Stimulated activated CD8-positive, alpha-beta memory T cell treated with anti-CD3 and anti-CD28 coated beads, Interleukin-12 subunit alpha, Interleukin-12 subunit beta, amount 100 ng/mL, for 1 hour (primary cell): Measurements from ENCODE around the gene ENDOG.
A peak's percentile ranks its signal among the peaks of the same experiment; 100 is the strongest.
"Not testable (repeated sequence)": the region's sequence is repeated elsewhere in the genome, so short reads cannot be mapped to it uniquely, and the experiment has no call there.

Experiments used
- DNase-seq: peaks from one replicate; pipeline ENCODE4 v3.0.0-alpha.2; 2020; ENCODE audit warnings: low read depth

The ENDOG gene

DNA sequence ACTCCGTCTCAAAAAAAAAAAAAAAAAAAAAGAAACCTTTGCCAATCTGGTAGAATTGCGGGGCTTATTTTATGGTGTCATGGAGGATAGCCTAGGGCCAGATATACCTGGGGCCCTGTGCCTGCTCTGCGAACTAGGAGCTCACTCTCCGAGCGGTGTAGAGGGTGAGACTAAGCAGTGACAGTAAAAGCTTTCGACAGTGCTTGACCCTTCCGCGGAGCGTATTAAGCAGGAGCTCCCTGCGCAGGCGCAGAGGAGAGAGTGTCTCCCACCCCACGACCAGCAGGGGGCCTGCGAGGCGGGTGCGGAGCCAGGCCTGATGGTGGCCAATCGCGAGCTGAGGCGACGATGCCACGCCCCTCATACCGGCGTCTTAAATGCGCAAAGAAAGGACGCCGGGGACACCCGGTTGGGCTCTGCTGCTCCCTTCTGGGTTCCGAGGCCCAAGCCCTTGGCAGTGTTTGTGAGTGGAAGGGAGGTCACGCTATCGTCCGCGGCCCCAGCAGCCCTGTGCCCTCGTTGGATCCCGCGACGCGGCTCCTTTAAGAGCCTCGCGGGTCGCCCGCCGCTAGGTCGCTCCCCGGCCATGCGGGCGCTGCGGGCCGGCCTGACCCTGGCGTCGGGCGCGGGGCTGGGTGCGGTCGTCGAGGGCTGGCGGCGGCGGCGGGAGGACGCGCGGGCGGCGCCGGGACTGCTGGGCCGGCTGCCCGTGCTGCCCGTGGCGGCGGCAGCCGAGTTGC, at the start of gene ENDOG:
TSS of gene ENDOG (plus strand) at position 402 of the 740 bp plus-strand sequence. CDS start at position 587, 185 bp downstream.
- peak; percentile 92 for DNase-seq

DNA sequence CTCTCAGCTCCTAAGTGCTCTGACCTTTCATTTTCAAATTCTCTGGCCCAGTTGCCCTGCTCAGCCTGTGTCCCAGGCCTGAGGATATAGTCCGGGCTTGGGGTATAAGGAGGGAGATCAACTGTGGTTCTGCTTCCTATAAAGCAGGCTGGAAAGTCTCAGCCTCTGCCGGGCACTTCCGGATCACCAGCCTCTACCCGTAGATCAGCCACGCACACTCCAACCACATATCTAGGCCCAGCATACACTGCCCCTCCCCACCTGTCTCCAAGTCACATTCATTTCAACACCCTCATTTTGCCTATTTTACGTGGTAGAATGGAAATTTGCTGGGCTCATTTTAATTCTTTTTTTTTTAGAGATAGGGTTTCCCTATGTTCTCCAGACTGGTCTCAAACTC, 49.7 kb upstream of the ENDOG start:
- no peak for DNase-seq

DNA sequence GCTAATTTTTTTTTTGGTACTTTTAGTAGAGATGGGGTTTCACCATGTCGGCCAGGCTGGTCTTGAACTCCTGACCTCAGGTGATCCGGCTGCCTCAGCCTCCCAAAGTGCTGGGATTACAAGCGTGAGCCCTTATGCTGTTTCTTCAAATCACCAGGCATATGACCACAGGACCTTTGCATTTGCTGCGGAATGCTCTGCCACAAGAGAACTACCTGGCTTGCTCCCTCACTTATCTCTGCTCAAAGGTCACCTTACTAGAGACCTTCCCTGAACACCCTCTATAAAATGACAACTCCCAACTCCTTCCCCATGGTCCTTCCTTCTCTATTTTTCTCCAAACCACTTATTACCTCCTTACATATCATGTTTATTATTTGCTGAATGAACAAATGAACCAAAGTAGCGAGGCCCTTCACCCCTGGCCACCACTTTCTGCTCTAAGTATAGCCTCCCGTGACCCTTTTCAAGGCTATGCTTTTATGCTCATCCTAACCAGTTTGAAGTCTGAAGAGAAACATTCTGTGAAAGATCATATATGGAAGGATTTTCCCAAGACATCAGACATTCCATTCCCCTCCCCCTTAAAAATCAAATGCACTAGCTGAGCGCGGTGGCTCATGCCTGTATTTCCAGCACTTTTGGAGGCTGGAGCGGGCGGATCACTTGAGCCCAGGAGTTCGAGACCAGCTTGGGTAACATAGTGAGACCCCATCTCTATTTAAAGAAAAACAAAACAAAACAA, 47.8 kb upstream of the ENDOG start:
- no peak for DNase-seq

DNA sequence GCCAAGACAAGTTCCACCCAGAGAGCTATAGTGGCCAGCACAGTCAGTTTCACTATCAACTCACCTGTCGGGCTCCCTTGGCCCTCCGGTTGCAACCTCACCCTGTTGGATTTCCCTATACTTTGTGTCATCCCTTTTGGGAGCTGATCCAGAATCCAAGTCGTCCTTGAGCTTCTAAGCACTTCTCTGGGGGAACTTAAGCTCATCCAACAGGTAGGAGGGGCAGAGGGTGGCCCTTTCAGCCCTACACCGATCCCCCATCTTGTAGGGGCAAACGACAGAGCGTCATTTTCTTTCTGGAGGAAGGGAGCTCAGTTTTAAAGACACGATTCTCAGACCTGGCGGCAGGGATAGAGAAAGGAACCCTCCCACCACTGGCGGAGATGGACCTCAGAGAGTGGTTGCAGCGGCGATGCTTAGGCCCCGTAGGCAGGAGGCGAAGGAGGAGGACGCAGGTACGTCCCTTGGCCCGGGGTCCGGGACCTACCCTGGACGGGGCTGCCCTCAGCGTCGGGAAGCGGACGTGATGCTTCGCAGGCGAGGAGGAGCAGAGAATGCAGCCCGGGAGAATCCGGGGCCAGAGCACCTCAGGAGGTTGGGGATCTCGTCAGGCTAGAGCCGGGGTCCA, 47.1 kb upstream of the ENDOG start:
- DNase-seq, result no peak

DNA sequence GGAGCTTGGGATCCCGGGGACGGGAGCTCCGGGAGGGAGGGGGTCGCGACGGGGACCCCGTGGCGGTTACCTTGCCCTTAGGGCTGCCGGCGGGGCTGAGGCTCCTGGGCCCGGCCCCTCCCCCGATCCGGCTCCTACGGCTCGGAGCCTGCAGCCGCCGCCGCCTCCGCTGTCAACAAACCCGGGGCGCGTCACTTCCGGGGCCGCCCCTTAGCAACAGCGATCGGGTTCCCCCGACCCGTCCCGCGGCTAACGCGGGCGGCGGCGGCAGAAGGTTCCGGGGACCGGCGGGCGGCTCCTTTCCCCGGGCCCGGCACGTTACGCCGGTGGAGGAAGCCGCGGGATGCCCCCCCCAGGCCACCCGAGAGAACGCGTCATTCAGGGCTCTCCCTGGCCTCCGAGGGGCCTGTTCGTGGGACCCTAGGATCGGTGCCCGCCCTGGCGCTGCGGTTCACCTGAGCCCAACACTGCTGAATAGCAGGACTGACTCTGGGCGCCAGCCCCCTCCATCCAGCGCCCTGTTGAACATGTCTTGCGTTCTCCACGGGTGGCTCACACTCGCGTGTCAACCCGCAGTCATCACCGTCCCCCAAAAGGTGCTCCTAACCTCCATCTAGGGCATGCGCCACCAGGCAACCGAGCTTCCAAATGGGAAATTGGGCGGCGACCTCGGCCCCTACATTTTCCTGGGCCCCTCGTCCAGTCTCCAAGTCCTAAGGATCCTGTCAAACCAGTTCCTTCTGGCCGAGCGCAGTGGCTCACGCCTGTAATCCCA, 46.4 kb upstream of the ENDOG start, which contains the start of gene ZER1:
TSS of gene ZER1 (minus strand) at position 183 of the 775 bp plus-strand sequence. CDS start 16,362 bp downstream, outside the sequence.
- peak; percentile 88 for DNase-seq

DNA sequence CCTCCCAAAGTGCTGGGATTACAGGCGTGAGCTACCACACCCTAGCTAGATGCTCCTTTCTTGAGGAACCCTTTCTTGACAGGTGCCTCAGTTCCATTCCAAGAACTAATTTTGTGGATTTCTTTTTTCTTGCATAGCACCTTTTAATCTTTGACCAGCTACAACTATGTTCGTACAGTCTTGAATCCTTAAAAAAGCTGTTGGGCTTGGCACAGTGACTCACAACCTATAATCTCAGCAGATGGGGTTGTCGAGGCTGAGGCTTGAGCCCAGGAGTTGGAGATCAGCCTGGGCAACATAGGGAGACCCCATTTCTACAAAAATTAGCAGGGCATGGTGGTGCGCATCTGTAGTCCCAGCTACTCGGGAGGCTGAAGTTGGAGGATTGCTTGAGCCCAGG, 45.3 kb upstream of the ENDOG start:
- DNase-seq, result no peak

DNA sequence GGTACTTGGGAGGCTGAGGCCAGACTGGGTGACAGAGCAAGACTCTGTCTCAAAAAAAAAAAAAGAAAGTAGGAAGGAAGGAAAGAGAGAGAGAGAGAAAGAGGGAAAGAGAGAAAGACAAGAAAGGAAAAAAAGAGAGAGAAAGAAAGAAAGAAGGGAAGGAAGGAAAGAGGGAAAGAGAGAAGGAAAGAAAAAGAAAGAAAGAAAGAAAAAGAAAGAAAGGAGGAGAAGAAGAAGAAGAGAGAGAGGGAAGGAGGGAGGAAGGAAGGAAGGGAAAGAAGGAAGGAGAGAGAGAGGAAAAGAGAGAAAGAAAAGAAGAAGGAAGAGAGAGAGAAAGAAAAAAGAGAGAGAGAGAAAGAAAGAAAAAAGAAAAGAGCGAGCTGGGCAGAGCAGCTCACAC, 43.5 kb upstream of the ENDOG start:
- DNase-seq, result no peak

DNA sequence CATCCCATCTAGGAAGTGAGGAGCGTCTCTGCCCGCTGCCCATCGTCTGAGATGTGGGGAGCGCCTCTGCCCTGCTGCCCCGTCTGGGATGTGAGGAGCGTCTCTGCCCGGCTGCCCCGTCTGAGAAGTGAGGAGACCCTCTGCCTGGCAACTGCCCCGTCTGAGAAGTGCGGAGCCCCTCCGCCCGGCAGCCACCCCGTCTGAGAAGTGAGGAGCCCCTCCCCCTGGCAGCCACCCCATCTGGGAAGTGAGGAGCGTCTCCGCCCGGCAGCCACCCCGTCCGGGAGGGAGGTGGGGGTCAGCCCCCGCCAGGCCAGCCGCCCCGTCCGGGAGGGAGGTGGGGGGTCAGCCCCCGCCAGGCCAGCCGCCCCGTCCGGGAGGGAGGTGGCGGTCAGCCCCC, 38.2 kb upstream of the ENDOG start:
- DNase-seq, result not testable (repeated sequence)

DNA sequence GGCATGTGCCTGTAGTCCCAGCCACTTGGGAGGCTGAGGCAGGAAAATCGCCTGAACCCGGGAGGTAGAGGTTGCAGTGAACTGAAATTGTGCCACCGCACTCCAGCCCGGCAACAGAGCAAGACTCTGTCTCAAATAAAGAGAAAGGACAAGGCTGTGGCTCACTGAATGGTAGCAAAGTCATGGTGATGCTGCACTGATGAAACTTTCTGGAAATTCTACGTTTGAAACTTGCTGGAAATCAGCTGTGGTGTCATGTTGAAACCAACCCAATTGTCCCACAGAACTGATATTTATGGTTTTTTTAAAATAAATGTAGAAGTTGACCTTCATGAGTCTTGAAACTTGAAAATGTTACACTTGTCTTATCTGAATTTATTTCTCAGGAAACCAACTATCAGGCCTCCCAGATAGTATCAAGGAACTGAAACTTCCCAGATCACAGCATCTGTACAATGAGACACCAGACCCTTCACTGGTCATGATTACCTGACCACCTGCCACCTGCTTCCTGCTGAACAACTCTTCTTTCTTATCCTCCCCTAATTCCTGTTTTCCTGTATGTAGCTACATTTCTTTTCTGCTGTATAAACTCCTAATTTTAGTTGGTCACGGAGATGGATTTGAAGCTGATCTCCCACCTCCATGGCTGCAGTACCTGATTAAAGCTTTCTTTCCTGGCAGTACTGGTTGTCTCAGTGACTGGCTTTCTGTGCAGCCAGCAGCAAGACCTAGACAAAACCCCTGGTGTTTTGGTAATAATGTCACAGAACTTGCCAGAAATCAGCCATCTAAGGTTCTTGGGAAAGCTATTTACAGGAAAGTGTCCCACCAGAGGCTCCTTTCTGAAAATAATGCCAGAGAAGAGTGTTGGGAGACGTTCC, 36.9 kb upstream of the ENDOG start:
- DNase-seq, result no peak

DNA sequence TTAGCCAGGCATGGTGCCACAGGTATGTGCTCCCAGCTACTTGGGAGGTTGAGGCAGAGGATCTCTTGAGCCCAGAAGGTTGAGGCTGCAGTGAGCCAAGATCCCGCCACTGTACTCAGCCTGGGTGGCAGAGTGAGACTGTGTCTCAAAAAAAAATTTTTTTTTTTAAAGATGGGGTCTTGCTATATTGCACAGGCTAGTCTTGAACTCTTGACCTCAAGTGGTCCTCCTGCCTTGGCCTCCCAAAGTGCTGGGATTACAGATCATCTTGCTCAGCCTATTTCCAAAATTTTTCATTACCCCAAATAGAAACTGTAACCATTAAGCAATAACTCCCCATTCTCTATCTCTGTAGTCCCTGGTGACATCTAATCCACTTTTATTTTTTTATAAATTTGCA, 35.6 kb upstream of the ENDOG start:
- DNase-seq, result no peak

DNA sequence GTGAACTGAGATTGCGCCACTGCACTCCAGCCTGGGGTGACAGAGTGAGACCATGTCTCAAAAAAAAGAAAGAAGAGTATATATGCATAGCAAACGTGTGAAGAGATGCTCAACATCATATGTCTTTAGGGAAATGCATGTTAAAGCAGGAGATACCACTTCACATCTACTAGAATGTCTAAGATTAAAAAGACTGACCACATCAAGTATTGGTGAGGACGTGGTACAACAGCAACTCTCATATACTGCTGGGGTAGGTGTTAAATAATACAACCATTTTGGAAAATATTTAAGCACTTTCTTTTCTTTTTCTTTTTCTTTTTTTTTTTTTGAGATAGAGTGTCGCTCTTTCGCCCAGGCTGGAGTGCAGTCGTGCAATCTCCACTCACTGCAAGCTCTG, 32.9 kb upstream of the ENDOG start:
- no peak for DNase-seq

DNA sequence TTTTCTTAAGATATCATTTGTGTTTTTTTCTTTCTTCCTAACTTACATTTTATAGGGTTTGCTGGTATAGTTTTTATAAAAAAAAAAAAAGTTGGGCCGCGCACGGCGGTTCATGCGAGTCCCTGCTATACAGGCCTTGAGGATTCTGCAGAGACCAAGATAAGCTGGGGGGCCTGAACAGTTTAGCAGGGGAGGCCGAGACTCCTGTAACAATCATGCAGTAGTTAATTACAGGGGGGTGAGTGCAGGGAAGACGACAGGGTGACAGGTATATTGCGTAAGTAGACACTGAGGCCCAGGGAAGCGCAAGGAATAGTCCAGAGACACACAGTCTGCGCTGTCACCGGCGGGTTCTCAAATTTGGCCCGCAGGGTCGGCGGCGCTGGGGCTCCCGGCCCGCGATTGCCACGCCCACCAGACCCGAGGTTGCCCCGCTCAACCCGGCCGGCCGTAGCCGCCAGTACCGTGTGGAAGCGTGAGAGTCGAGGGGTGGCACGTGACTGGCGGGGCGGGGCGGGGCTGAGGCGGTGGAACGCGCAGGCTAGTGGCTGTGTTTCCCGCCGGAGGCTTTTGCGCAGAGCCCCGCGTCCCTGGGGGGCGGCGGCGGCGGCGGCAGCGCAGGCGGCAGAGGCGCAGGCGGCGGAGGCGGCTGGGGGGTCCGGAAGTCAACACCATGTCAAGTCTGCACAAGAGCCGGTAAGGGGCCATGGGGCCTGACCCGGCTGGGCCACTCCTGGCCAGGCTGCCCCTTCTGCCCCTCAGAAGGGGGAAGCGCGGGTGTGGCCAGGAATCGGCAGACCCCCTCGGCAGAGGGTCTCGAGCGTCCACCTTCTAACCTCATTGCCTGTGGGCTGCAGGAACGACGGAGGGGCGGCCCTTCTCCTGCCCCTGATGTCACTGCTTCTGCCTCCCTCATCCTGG, 31.4 kb upstream of the ENDOG start, which contains the start of gene TBC1D13:
TSS of gene TBC1D13 (plus strand) at position 573 of the 921 bp plus-strand sequence. CDS start at position 674, 101 bp downstream.
- DNase-seq, result peak; percentile 82

DNA sequence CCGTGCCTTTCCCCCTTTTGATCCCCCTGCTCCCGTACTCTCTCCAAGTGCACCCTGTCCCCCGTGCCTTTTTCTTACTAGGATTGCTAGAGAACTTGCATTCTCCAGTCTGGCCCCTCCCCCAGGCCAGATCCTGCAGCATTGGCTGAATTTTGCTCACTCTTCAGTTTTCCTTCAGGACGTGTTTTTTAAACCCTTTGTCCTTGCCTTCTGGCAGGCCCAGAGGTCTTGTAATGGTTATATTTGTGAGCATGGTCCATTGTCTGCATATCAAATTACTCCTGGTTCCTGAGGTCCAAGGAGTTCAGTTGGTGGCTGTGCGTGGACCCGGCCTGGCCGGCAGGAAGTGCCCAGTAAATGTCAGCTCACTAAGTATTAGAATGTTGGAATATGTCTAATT, 30.6 kb upstream of the ENDOG start:
- DNase-seq, result no peak

DNA sequence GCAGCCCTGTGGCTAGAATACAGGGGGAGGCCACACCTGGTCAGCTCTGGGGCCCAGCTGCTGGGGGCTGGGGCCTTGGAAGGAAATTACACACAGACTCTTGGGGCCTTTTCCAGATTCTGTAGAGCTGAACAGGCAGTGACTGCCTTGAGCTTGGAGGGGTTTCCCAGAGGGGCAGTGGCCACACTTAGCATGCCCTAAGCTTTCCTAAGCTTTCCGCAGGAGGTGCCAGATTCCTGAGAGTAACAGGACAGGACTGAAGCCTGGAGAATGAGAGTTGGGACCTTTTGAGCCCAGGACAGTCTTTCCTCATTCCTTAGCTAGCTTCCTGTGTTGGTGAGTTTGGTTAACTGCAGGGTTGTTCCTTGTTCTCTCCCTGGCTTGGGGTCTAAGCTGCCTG, 29.9 kb upstream of the ENDOG start:
- no peak for DNase-seq

DNA sequence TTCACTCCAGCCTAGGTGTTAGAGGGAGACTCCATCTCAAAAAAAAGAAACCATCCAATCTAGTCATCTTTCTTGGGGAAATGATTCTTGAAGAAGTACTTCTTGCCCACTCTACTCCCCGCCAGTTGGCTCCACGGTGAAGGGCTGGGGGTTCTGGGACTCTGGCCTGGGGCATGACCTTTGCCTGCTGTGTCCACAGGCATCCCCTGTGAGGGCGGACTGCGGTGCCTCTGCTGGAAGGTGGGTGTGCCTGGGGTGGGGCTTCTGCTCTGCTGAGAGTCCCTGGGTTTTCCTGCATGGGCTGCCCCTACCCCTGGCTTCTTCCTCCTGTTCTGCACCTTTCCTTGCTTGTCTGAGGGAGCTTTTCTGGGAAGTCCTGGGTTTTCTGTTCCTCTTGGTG, 27.8 kb upstream of the ENDOG start:
- no peak for DNase-seq

DNA sequence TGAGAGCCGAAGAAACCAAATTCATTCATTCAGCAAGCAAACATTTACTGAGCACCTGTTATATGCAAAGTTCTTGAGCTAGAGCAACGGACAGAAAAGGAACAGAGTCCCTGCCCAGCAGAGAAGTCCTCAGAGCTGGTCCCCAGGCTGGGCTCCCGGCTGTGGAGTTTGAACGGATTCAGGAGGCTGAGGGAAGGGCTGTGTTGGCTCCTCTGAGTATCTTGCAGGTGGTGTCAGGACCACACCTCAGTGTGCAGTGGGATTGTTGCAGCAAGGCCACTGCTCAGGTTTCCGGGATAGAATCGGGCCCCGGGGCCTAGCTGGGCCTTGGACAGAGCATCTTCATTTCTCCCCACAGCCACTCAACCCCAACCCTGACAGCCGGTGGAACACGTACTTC, 26.2 kb upstream of the ENDOG start:
- DNase-seq, result no peak

DNA sequence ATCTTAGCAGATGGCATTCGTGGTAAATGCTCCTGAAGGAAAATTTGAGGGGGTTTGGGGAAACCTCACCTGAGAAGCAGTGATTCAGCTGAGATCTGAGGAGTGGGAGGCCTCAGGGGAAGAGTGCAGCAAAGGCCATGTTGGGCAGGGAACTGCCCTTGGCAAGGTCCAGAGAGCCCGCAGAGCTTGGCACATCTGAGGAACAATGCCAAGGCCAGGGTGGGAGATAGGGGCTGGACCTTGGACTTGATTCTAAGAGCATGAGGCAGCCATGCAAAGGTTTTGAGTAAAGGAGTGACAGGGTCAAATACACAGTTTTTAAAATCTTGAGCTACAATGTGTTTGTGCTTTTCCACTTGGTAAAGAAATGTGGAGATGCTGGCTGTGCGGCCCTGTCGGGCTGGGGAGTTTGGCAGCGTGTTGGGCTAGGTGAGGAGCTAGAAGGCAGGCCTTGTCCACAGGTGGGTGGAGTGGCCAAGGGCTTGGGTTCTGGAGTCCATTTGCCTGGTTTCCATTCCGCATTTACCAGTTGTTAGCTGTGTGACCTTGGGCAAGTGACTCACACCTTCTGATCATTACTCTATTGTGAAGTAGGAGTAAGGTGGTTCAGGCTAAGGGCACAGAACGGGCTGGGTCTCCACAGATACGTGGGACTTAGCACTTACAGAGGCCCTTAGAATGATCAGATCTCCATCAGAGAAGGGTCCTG, 25.2 kb upstream of the ENDOG start:
- no peak for DNase-seq

DNA sequence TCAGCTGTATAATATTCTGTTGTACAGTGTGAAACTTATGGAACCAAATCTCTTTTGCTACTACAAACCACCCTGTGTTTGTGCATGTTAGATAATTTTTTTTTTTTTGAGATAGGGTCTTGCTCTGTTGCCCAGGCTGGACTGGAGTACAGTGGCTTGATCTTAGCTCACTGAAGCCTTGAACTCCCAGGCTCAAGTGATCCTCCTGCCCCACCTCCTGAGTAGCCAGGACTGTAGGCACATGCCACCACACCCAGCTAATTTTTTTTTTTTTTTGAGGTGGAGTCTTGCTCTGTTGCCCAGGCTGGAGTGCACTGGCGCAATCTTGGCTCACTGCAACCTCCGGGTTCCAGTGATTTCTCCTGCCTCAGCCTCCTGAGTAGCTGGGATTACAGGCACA, 23.3 kb upstream of the ENDOG start:
- not testable (repeated sequence) for DNase-seq

DNA sequence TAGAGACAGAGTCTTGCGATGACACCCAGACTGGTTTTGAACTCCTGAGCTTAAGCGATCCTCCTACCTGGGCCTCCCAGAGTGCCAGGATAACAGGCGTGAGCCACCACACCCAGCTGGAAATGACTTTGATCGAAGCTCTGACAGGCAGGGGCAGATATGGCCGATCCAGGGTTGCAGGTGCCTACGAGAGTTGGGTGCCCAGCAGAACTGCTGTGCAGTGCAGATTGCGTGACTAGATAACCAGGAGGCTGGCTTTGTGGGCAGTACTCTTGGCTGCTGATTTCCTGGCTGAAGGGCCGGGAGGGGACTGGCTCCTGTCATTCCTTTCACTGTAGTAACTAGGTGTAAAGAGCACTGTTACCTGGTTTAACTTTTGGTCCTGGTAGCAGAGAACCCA, 19.4 kb upstream of the ENDOG start:
- no peak for DNase-seq
